Stimulated activated naive CD8-positive, alpha-beta T cell treated with anti-CD3 and anti-CD28 coated beads, Interleukin-15, Interleukin-2, amounts not matched to agents 100 ng/mL and 50 ng/mL, for 24 hours (primary cell): ENCODE data around the gene XPR1.

Experiments used
- H3K27ac Mint-ChIP-seq: one replicate; pipeline ENCODE4 v1.8.0; 2021; ENCODE audit warnings: mild to moderate bottlenecking, mixed read lengths
- H3K27me3 Mint-ChIP-seq: one replicate; pipeline ENCODE4 v1.8.0; 2021; ENCODE audit warnings: mixed read lengths
- H3K36me3 Mint-ChIP-seq: one replicate; pipeline ENCODE4 v1.8.0; 2021; ENCODE audit warnings: low read depth, mixed read lengths
- H3K4me1 Mint-ChIP-seq: one replicate; pipeline ENCODE4 v1.8.0; 2021; ENCODE audit warnings: low read depth, mixed read lengths
- H3K4me3 Mint-ChIP-seq: one replicate; pipeline ENCODE4 v1.8.0; 2021; ENCODE audit warnings: mild to moderate bottlenecking, mixed read lengths
- H3K9me3 Mint-ChIP-seq: one replicate; pipeline ENCODE4 v1.8.0; 2021; ENCODE audit warnings: mixed read lengths

The XPR1 gene

DNA sequence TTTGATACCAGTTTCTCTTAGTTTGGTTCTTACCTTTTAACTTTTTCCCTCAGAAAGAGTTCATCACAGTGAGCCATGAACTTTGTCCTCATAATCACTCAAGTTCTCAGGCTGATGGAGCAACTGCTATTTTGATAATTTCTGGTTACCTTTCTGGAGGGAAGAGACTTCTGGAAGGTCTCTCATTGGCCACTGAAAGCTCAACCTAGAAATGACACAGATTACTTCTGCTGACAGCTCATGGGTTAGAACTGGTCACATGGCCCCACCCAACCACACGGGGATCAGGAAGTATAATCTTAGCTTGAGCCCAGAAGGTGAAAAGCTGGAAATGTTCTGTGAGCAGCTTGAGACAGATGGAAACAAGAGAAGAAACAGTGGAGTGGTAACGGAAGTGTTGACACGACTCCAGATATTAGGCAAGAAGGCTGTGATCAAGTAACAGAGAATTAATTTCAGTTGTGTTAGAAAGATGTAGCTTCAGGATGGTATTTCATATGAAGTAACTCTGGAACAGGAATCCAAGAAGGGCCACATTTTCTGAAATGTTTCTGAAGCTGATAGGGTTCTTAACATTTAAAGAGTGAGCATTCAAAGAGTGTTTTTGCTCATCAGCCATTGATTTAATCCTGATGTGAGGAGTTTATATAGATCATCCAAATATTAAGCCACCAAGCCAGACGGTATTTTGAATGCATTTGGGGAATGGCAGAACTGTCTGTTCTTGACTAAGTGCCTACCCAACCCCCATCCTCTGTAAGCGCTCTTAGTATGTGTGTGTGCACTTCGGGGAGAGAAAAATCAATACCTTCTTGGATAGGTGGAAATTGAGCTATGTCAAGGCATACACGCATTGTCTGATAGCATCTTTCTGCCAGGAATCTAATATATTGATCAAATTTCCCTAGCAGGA lies 21.9 kb upstream of the XPR1 start:
- Mint-ChIP-seq H3K9me3 (no peaks in the 10 kb centered on the region), H3K36me3 (no peaks in the 10 kb centered on the region), H3K4me1 (peaks cover 3% of the 10 kb centered on the region), H3K27me3 (no peaks in the 10 kb centered on the region), H3K27ac (no peak overlapping the region), H3K4me3 (no peak overlapping the region)

GRCh38 chr1:180610556-180611015 lies 21.2 kb upstream of the XPR1 start:
- Mint-ChIP-seq H3K9me3 (no peaks in the 10 kb centered on the region), H3K4me1 (peaks cover 3% of the 10 kb centered on the region), H3K36me3 (no peaks in the 10 kb centered on the region), H3K27ac (no peak overlapping the region), H3K4me3 (no peak overlapping the region), H3K27me3 (no peaks in the 10 kb centered on the region)

DNA sequence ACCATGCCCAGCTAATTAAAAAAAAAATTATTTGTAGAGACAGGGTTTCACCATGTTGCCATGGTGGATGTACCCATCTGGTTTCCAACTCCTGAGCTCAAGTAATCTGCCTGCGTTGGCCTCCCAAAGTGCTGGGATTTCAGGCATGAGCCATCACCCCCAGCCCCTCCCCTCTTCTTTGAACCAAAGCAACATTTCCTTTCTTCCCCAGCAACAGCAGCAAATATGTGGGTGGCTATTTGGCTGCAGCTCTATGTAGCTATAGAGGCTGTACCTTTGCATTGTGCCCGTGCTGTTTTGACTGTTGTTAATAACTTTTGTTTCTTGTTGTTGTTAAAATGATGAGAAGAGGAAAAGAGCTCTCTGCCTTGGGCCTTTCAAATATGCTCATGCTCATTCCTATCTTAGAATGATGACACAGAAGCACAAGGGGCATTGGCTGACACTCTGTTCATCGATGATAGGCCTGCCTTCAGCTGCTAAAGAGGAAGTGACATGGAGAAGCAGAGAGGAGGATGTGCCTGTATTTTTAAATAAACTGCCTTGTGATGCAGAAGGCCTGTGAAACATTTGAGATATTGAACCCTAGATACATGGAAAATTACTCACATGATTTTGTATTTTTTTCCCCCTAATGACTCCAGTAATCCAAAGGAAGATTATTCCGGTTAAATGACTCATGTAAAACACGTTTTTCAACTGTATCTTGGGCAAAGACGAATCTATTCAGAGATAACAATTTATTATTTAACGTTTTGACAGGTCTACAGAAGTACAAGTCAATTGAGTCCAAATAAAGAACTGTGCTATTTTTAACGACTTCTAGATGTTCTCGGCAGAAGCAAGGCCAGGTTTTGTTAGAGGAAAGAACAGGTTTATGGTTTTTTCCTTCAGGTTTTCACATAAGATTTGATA lies 20.5 kb upstream of the XPR1 start:
- Mint-ChIP-seq H3K9me3 (no peaks in the 10 kb centered on the region), H3K36me3 (no peaks in the 10 kb centered on the region), H3K4me3 (no peak overlapping the region), H3K27me3 (no peaks in the 10 kb centered on the region), H3K27ac (no peak overlapping the region), H3K4me1 (peaks cover 3% of the 10 kb centered on the region)

GRCh38 chr1:180612632-180613031 lies 19.2 kb upstream of the XPR1 start:
- peaks cover 3% of the 10 kb centered on the region for H3K4me1 Mint-ChIP-seq
- no peaks in the 10 kb centered on the region for H3K36me3 Mint-ChIP-seq
- H3K9me3 Mint-ChIP-seq: no peaks in the 10 kb centered on the region
- no peaks in the 10 kb centered on the region for H3K27me3 Mint-ChIP-seq
- no peak overlapping the region for H3K27ac Mint-ChIP-seq
- H3K4me3 Mint-ChIP-seq: no peak overlapping the region

GRCh38 chr1:180614730-180615129 lies 17.1 kb upstream of the XPR1 start:
- Mint-ChIP-seq H3K9me3 (no peaks in the 10 kb centered on the region), H3K4me3 (no peak overlapping the region), H3K27ac (no peak overlapping the region), H3K36me3 (no peaks in the 10 kb centered on the region), H3K27me3 (no peaks in the 10 kb centered on the region), H3K4me1 (peaks cover 3% of the 10 kb centered on the region)

DNA sequence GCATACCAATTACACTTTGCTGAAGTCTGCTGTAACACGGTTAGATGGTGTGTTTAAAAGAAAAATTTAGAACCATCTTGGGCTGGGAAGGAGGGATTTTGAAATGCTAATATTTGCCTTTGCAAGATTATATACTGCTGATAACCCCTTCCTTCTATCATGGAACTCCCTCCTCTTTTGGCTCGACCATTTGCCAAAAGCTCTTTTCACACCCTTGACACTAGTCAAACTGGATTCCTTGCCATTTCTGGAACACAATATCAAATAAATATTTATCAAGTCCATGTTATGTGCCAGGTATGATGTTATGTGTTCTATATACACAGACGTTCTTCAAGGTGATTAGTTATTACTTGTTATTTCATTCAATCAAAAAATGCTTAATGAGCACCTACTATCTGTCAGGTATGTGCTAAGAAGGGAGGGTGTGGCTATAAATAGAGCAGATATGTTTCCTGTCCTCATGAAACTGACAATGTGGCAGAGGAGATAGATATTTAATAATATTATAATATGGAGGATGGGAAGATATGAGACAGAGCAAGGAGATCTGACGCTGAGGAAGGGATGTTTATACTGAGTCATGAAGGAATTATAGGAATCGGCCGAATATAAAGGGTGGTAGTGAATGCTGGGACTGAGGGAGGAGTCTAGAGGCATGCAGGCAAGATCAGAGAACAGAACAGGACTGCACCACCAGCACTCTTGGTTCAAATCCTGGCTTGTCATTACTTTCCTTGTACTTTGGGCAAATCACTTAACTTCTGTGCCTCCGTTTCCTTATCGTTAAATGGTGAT lies 16.1 kb upstream of the XPR1 start:
- H3K4me3 Mint-ChIP-seq: no peak overlapping the region
- H3K27me3 Mint-ChIP-seq: no peaks in the 10 kb centered on the region
- H3K9me3 Mint-ChIP-seq: no peaks in the 10 kb centered on the region
- H3K27ac Mint-ChIP-seq: no peak overlapping the region
- H3K4me1 Mint-ChIP-seq: peaks cover 3% of the 10 kb centered on the region
- H3K36me3 Mint-ChIP-seq: no peaks in the 10 kb centered on the region

DNA sequence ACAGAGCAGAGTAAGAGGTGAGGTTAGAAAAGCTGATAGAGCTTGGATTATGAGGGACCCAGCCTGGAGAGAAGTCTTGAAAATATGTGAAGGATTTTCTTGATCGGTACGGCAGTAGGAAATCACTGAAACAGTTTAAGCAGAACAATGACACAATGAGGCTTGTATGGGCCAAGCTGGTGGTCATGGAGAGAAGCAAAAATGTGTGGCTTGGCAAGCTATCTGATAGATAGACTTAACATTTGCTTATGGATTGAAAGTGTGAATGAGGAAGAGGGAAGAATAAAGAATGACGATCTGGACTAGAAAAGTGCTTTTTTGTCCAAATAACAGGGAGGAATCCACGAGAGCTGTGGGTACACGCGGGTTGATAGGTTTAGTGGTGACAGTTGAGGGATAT lies 15.4 kb upstream of the XPR1 start:
- Mint-ChIP-seq H3K9me3 (no peaks in the 10 kb centered on the region), H3K4me3 (no peak overlapping the region), H3K4me1 (no peaks in the 10 kb centered on the region)

GRCh38 chr1:180617774-180618395 lies 13.9 kb upstream of the XPR1 start:
- Mint-ChIP-seq H3K4me1 (no peaks in the 10 kb centered on the region), H3K4me3 (no peak overlapping the region), H3K9me3 (no peaks in the 10 kb centered on the region), H3K27me3 (no peaks in the 10 kb centered on the region), H3K27ac (no peak overlapping the region), H3K36me3 (no peaks in the 10 kb centered on the region)

More for the DNA sequence above, 15.4 kb upstream of the XPR1 start:
- H3K27me3 Mint-ChIP-seq: no peaks in the 10 kb centered on the region
- no peaks in the 10 kb centered on the region for H3K36me3 Mint-ChIP-seq
- no peak overlapping the region for H3K27ac Mint-ChIP-seq

- H3K27me3 Mint-ChIP-seq: peaks cover 8% of the 10 kb centered on the region
- H3K27ac Mint-ChIP-seq: no peak overlapping the region
- H3K4me1 Mint-ChIP-seq: no peaks in the 10 kb centered on the region
- H3K36me3 Mint-ChIP-seq: no peaks in the 10 kb centered on the region
- H3K4me3 Mint-ChIP-seq: no peak overlapping the region
- H3K9me3 Mint-ChIP-seq: no peaks in the 10 kb centered on the region
These were observed 11.2 kb upstream of the XPR1 start for GRCh38 chr1:180620581-180620980.

- Mint-ChIP-seq H3K4me1 (no peaks in the 10 kb centered on the region), H3K9me3 (no peaks in the 10 kb centered on the region), H3K4me3 (no peak overlapping the region)
These were observed 8.9 kb upstream of the XPR1 start for GRCh38 chr1:180622658-180623508.

GRCh38 chr1:180623579-180624347 lies 8.1 kb upstream of the XPR1 start:
- H3K4me1 Mint-ChIP-seq: no peaks in the 10 kb centered on the region
- H3K27me3 Mint-ChIP-seq: peaks cover 17% of the 10 kb centered on the region
- H3K36me3 Mint-ChIP-seq: no peaks in the 10 kb centered on the region
- H3K4me3 Mint-ChIP-seq: no peak overlapping the region
- no peak overlapping the region for H3K27ac Mint-ChIP-seq
- no peaks in the 10 kb centered on the region for H3K9me3 Mint-ChIP-seq

More at GRCh38 chr1:180622658-180623508, 8.9 kb upstream of the XPR1 start:
- Mint-ChIP-seq H3K27ac (no peak overlapping the region), H3K36me3 (no peaks in the 10 kb centered on the region), H3K27me3 (peaks cover 17% of the 10 kb centered on the region)

- Mint-ChIP-seq H3K4me1 (peaks cover 10% of the 10 kb centered on the region), H3K27ac (no peak overlapping the region), H3K4me3 (no peak overlapping the region), H3K9me3 (no peaks in the 10 kb centered on the region), H3K27me3 (peaks cover 17% of the 10 kb centered on the region), H3K36me3 (no peaks in the 10 kb centered on the region)
These were observed 5.1 kb upstream of the XPR1 start for GRCh38 chr1:180626711-180627110.

DNA sequence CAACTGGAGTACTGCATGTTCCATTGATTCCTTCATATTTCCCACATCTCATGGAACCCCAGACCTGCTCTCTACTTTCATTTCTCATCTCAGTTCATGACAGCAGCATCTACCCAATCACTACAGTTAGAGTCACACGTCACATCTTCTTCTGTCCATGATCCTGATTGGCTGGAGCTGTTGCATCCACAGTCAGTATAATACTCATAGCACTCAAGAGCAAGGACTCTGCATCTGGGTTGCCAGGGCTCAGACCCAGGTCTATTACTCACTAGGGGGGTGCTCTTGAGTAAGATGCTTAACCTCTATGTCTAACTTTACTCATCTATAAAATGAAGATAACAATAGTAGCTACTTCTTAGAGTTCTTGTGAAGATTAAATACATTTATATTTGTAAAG lies 4.4 kb upstream of the XPR1 start:
- H3K27me3 Mint-ChIP-seq: peaks cover 17% of the 10 kb centered on the region
- H3K9me3 Mint-ChIP-seq: no peaks in the 10 kb centered on the region
- no peak overlapping the region for H3K27ac Mint-ChIP-seq
- no peak overlapping the region for H3K4me3 Mint-ChIP-seq
- H3K36me3 Mint-ChIP-seq: no peaks in the 10 kb centered on the region
- peaks cover 10% of the 10 kb centered on the region for H3K4me1 Mint-ChIP-seq
